ENCODE results near the gene GFPT2.
A peak's percentile ranks its signal among the peaks of the same experiment; 100 is the strongest.
"Not testable (repeated sequence)": the region's sequence is repeated elsewhere in the genome, so short reads cannot be mapped to it uniquely, and the experiment has no call there.

GFPT2 gene

GRCh38 chr5:180313677-180314505 is 39.2 kb downstream of the GFPT2 start:
- no peaks in the 10 kb centered on the region for H3K9me3 ChIP-seq (ENCODE audit: low read length)
- H3K4me1 ChIP-seq (ENCODE audit: insufficient read depth, low read length): peaks cover 7% of the 10 kb centered on the region
- no peak overlapping the region for H3K27ac ChIP-seq (ENCODE audit: low read depth, low read length)
- H3K36me3 ChIP-seq (ENCODE audit: insufficient read depth, low read length): peaks cover 5% of the 10 kb centered on the region
- no peaks in the 10 kb centered on the region for H3K27me3 ChIP-seq (ENCODE audit: control insufficient read depth in 1 of 2, insufficient read depth in 2 of 2, low read length in 2 of 2)
- peak overlapping the region; percentile 68 for H3K9ac ChIP-seq (ENCODE audit: low read length)
- peak overlapping the region in 1 of 2 donors; percentile 61 for H3K4me3 ChIP-seq (ENCODE audit: low read depth in 1 of 2, low read length in 2 of 2)

- Histone ChIP-seq H3K9me3 (ENCODE audit: low read length) (no peaks in the 10 kb centered on the region), H3K27me3 (ENCODE audit: control insufficient read depth in 1 of 2, insufficient read depth in 2 of 2, low read length in 2 of 2) (no peaks in the 10 kb centered on the region), H3K36me3 (ENCODE audit: insufficient read depth, low read length) (peaks cover 2% of the 10 kb centered on the region), H3K27ac (ENCODE audit: low read depth, low read length) (no peak overlapping the region), H3K4me3 (ENCODE audit: low read depth in 1 of 2, low read length in 2 of 2) (no peak overlapping the region), H3K4me1 (ENCODE audit: insufficient read depth, low read length) (peaks cover 7% of the 10 kb centered on the region), H3K9ac (ENCODE audit: low read length) (no peak overlapping the region)
Measured at GRCh38 chr5:180311216-180311615, 41.9 kb downstream of the GFPT2 start.

- H3K4me1 ChIP-seq (ENCODE audit: insufficient read depth, low read length): no peaks in the 10 kb centered on the region
- H3K36me3 ChIP-seq (ENCODE audit: insufficient read depth, low read length): peaks cover 5% of the 10 kb centered on the region
- H3K27me3 ChIP-seq (ENCODE audit: control insufficient read depth in 1 of 2, insufficient read depth in 2 of 2, low read length in 2 of 2): no peaks in the 10 kb centered on the region
- H3K9ac ChIP-seq (ENCODE audit: low read length): no peak overlapping the region
- no peak overlapping the region for H3K4me3 ChIP-seq (ENCODE audit: low read depth in 1 of 2, low read length in 2 of 2)
- H3K27ac ChIP-seq (ENCODE audit: low read depth, low read length): no peak overlapping the region
- H3K9me3 ChIP-seq (ENCODE audit: low read length): no peaks in the 10 kb centered on the region
Measured at GRCh38 chr5:180306796-180307195, 46.3 kb downstream of the GFPT2 start.

- no peaks in the 10 kb centered on the region for H3K9me3 ChIP-seq (ENCODE audit: low read length)
- H3K9ac ChIP-seq (ENCODE audit: low read length): no peak overlapping the region
- H3K4me3 ChIP-seq (ENCODE audit: low read depth in 1 of 2, low read length in 2 of 2): no peak overlapping the region
- no peaks in the 10 kb centered on the region for H3K4me1 ChIP-seq (ENCODE audit: insufficient read depth, low read length)
- H3K27me3 ChIP-seq (ENCODE audit: control insufficient read depth in 1 of 2, insufficient read depth in 2 of 2, low read length in 2 of 2): no peaks in the 10 kb centered on the region
- peaks cover 5% of the 10 kb centered on the region for H3K36me3 ChIP-seq (ENCODE audit: insufficient read depth, low read length)
- no peak overlapping the region for H3K27ac ChIP-seq (ENCODE audit: low read depth, low read length)
Measured at GRCh38 chr5:180305481-180305880, 47.7 kb downstream of the GFPT2 start.

- Histone ChIP-seq H3K27me3 (ENCODE audit: control insufficient read depth in 1 of 2, insufficient read depth in 2 of 2, low read length in 2 of 2) (no peaks in the 10 kb centered on the region), H3K4me3 (ENCODE audit: low read depth in 1 of 2, low read length in 2 of 2) (no peak overlapping the region), H3K9me3 (ENCODE audit: low read length) (no peaks in the 10 kb centered on the region), H3K36me3 (ENCODE audit: insufficient read depth, low read length) (peaks cover 5% of the 10 kb centered on the region), H3K27ac (ENCODE audit: low read depth, low read length) (no peak overlapping the region), H3K9ac (ENCODE audit: low read length) (no peak overlapping the region), H3K4me1 (ENCODE audit: insufficient read depth, low read length) (no peaks in the 10 kb centered on the region)
Measured at GRCh38 chr5:180304431-180305375, 48.4 kb downstream of the GFPT2 start.

- Histone ChIP-seq H3K27ac (ENCODE audit: low read depth, low read length) (no peak overlapping the region), H3K9ac (ENCODE audit: low read length) (no peak overlapping the region), H3K9me3 (ENCODE audit: low read length) (no peaks in the 10 kb centered on the region), H3K4me3 (ENCODE audit: low read depth in 1 of 2, low read length in 2 of 2) (no peak overlapping the region), H3K36me3 (ENCODE audit: insufficient read depth, low read length) (peaks cover 5% of the 10 kb centered on the region), H3K27me3 (ENCODE audit: control insufficient read depth in 1 of 2, insufficient read depth in 2 of 2, low read length in 2 of 2) (no peaks in the 10 kb centered on the region), H3K4me1 (ENCODE audit: insufficient read depth, low read length) (no peaks in the 10 kb centered on the region)
Measured at GRCh38 chr5:180304016-180304292, 49.2 kb downstream of the GFPT2 start.

- H3K27ac ChIP-seq (ENCODE audit: low read depth, low read length): no peak overlapping the region
- no peak overlapping the region for H3K4me3 ChIP-seq (ENCODE audit: low read depth in 1 of 2, low read length in 2 of 2)
- no peak overlapping the region for H3K9ac ChIP-seq (ENCODE audit: low read length)
- H3K4me1 ChIP-seq (ENCODE audit: insufficient read depth, low read length): no peaks in the 10 kb centered on the region
- H3K9me3 ChIP-seq (ENCODE audit: low read length): no peaks in the 10 kb centered on the region
- no peaks in the 10 kb centered on the region for H3K27me3 ChIP-seq (ENCODE audit: control insufficient read depth in 1 of 2, insufficient read depth in 2 of 2, low read length in 2 of 2)
- H3K36me3 ChIP-seq (ENCODE audit: insufficient read depth, low read length): peaks cover 5% of the 10 kb centered on the region
Measured at GRCh38 chr5:180303226-180304015, 49.7 kb downstream of the GFPT2 start.

- H3K4me1 ChIP-seq (ENCODE audit: insufficient read depth, low read length): no peaks in the 10 kb centered on the region
- peaks cover 5% of the 10 kb centered on the region for H3K36me3 ChIP-seq (ENCODE audit: insufficient read depth, low read length)
- no peaks in the 10 kb centered on the region for H3K27me3 ChIP-seq (ENCODE audit: control insufficient read depth in 1 of 2, insufficient read depth in 2 of 2, low read length in 2 of 2)
- no peak overlapping the region for H3K9ac ChIP-seq (ENCODE audit: low read length)
- H3K27ac ChIP-seq (ENCODE audit: low read depth, low read length): no peak overlapping the region
- H3K4me3 ChIP-seq (ENCODE audit: low read depth in 1 of 2, low read length in 2 of 2): no peak overlapping the region
- no peaks in the 10 kb centered on the region for H3K9me3 ChIP-seq (ENCODE audit: low read length)
Measured at GRCh38 chr5:180302256-180302655, 50.9 kb downstream of the GFPT2 start.

- no peak overlapping the region for H3K27ac ChIP-seq (ENCODE audit: low read depth, low read length)
- no peaks in the 10 kb centered on the region for H3K4me1 ChIP-seq (ENCODE audit: insufficient read depth, low read length)
- peaks cover 5% of the 10 kb centered on the region for H3K36me3 ChIP-seq (ENCODE audit: insufficient read depth, low read length)
- H3K9ac ChIP-seq (ENCODE audit: low read length): no peak overlapping the region
- H3K9me3 ChIP-seq (ENCODE audit: low read length): no peaks in the 10 kb centered on the region
- no peaks in the 10 kb centered on the region for H3K27me3 ChIP-seq (ENCODE audit: control insufficient read depth in 1 of 2, insufficient read depth in 2 of 2, low read length in 2 of 2)
- H3K4me3 ChIP-seq (ENCODE audit: low read depth in 1 of 2, low read length in 2 of 2): no peak overlapping the region
Measured at GRCh38 chr5:180301253-180301652, 51.9 kb downstream of the GFPT2 start.

GRCh38 chr5:180299526-180299925 is 53.6 kb downstream of the GFPT2 start:
- Histone ChIP-seq H3K4me3 (ENCODE audit: low read depth in 1 of 2, low read length in 2 of 2) (no peak overlapping the region), H3K9me3 (ENCODE audit: low read length) (no peaks in the 10 kb centered on the region), H3K4me1 (ENCODE audit: insufficient read depth, low read length) (no peaks in the 10 kb centered on the region), H3K27ac (ENCODE audit: low read depth, low read length) (no peak overlapping the region), H3K9ac (ENCODE audit: low read length) (no peak overlapping the region), H3K36me3 (ENCODE audit: insufficient read depth, low read length) (no peaks in the 10 kb centered on the region), H3K27me3 (ENCODE audit: control insufficient read depth in 1 of 2, insufficient read depth in 2 of 2, low read length in 2 of 2) (no peaks in the 10 kb centered on the region)

GRCh38 chr5:180299014-180299413 is 54.1 kb downstream of the GFPT2 start:
- H3K4me3 ChIP-seq (ENCODE audit: low read depth in 1 of 2, low read length in 2 of 2); H3K36me3 ChIP-seq (ENCODE audit: insufficient read depth, low read length); H3K4me1 ChIP-seq (ENCODE audit: insufficient read depth, low read length); H3K9me3 ChIP-seq (ENCODE audit: low read length); H3K27ac ChIP-seq (ENCODE audit: low read depth, low read length); H3K9ac ChIP-seq (ENCODE audit: low read length); H3K27me3 ChIP-seq (ENCODE audit: control insufficient read depth in 1 of 2, insufficient read depth in 2 of 2, low read length in 2 of 2): not testable (repeated sequence)

Data from muscle layer of colon (tissue), 2 donors.